ENCODE data around the gene VKORC1. TPM values are rescaled to one million over a fixed set of nuclear protein-coding genes. Genes with fewer than 3 reads are reported as not detected.

VKORC1 gene
- total and polyA plus RNA-seq, 7 donors, result 30.5 to 165 (median 107) TPM

- TF ChIP-seq POLR2A (IDR thresholded peaks at IDR 0.05) (no peak), CTCF (IDR thresholded peaks at IDR 0.05) (no peak), POLR2AphosphoS5 (IDR thresholded peaks at IDR 0.05) (no peak), EP300 (IDR thresholded peaks at IDR 0.05) (no peak)
- peak overlapping the region; percentile 91 to 99 (median 97) for H3K4me3 ChIP-seq
- intact Hi-C loops (cut with DNase I), result loop anchor here (2.0 kb wide), 1 partner anchor 70 kb away; no protein-coding TSS in a partner anchor
- no peaks in the 10 kb centered on the region for H3K9me3 ChIP-seq
- H3K27ac ChIP-seq, result peak overlapping the region; percentile 93 to 97 (median 96)
- H3K4me1 ChIP-seq, result peaks cover 0 to 31% (median 27%) of the 10 kb centered on the region in 4 donors
- no peaks in the 10 kb centered on the region for H3K27me3 ChIP-seq
- DNase-seq, result peak; percentile 61
- peaks cover 11 to 16% (median 14%) of the 10 kb centered on the region in 4 donors for H3K36me3 ChIP-seq
- WGBS, 2 donors, result 1 to 4% methylated on average over 27 of the region's 27 CpGs
Observed at GRCh38 chr16:31072540-31073141, 22.0 kb downstream of the VKORC1 start.

DNA sequence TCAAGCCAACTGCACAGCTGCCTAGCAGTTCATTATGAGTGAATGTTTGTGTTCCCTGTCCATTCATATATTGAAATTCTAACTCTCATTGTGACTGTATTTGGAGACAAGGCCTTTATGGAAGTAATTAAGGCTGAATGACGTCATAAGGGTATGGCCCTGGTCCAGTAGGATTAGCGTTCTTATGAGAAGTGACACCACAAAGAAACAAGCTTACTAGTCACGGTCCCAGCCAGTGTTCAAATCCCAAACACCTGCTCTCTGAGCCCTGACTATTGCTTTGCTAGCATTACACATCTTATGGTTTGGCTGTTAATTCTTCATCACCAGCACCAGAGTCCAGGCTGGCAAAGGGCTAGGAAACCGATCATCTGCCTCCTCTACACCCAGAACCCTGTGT is 22.7 kb downstream of the VKORC1 start:
- WGBS, 2 donors, result 27 to 48% methylated on average over 4 of the region's 4 CpGs
- no peak for DNase-seq
- intact Hi-C loops (cut with DNase I), result loop anchor here (2.0 kb wide), 1 partner anchor 71 kb away; no protein-coding TSS in a partner anchor
- H3K4me3 ChIP-seq, result peak overlapping the region in 2 of 4 donors; percentile 91 to 99
- H3K36me3 ChIP-seq, result peaks cover 4 to 9% (median 8%) of the 10 kb centered on the region in 4 donors
- H3K27me3 ChIP-seq, result no peaks in the 10 kb centered on the region
- TF ChIP-seq POLR2AphosphoS5 (IDR thresholded peaks at IDR 0.05), result no peak
- no peak for TF ChIP-seq POLR2A (IDR thresholded peaks at IDR 0.05)
- no peak for TF ChIP-seq CTCF (IDR thresholded peaks at IDR 0.05)
- no peak for TF ChIP-seq EP300 (IDR thresholded peaks at IDR 0.05)
- no peaks in the 10 kb centered on the region for H3K9me3 ChIP-seq
- H3K4me1 ChIP-seq, result peaks cover 0 to 31% (median 27%) of the 10 kb centered on the region in 4 donors
- peak overlapping the region in 2 of 4 donors; percentile 93 to 96 for H3K27ac ChIP-seq

- TF ChIP-seq EP300 (IDR thresholded peaks at IDR 0.05) (no peak), CTCF (IDR thresholded peaks at IDR 0.05) (no peak), POLR2A (IDR thresholded peaks at IDR 0.05) (no peak)
- intact Hi-C loops (cut with DNase I), result no loop called here
- H3K9me3 ChIP-seq, result no peaks in the 10 kb centered on the region
- no peak overlapping the region for H3K4me3 ChIP-seq
- 92 to 94% methylated on average over 3 of the region's 3 CpGs for WGBS, 2 donors
- no peaks in the 10 kb centered on the region for H3K27me3 ChIP-seq
- DNase-seq, result no peak
- peaks cover 0 to 27% (median 17%) of the 10 kb centered on the region in 4 donors for H3K4me1 ChIP-seq
- no peak overlapping the region for H3K27ac ChIP-seq
- peaks cover 0 to 13% (median 4%) of the 10 kb centered on the region in 4 donors for H3K36me3 ChIP-seq
Observed at GRCh38 chr16:31067342-31067741, 27.3 kb downstream of the VKORC1 start.

- Histone ChIP-seq H3K36me3 (peaks cover 8 to 28% (median 15%) of the 10 kb centered on the region in 4 donors), H3K27me3 (no peaks in the 10 kb centered on the region), H3K4me1 (peaks cover 0 to 18% (median 8%) of the 10 kb centered on the region in 4 donors), H3K4me3 (no peak overlapping the region), H3K9me3 (no peaks in the 10 kb centered on the region), H3K27ac (peak overlapping the region; percentile 50 to 66 (median 56))
- intact Hi-C loops (cut with DNase I), result no loop called here
- WGBS, 2 donors, result 78 to 83% methylated on average over 4 of the region's 4 CpGs
- DNase-seq, result peak; percentile 87
- TF ChIP-seq CTCF (IDR thresholded peaks at IDR 0.05) (no peak), POLR2A (IDR thresholded peaks at IDR 0.05) (no peak), EP300 (IDR thresholded peaks at IDR 0.05) (no peak), POLR2AphosphoS5 (IDR thresholded peaks at IDR 0.05) (no peak)
Observed at GRCh38 chr16:31064882-31065461, 29.6 kb downstream of the VKORC1 start.
